Measurements from ENCODE around the gene RIC8B. TPM values are rescaled to one million over a fixed set of nuclear protein-coding genes. Genes with fewer than 3 reads are reported as not detected.

The RIC8B gene
- total and polyA plus RNA-seq, 2 of the 8 experiments (the other 6 are each of a cell fraction or from before 2014, with no cell fraction given) = 8.2 to 25.3 TPM

- TF ChIP-seq CHD7 (IDR thresholded peaks at IDR 0.05; ENCODE audit: insufficient replicate concordance, low read length) = no peak
- no peak for TF ChIP-seq CREB1 (IDR thresholded peaks at IDR 0.05)
- no peak for TF ChIP-seq PHF8 (conservative IDR thresholded peaks at IDR 0.05; ENCODE audit: low read depth, low read length)
- no peak for TF ChIP-seq SP2 (IDR thresholded peaks at IDR 0.05; ENCODE audit: low read length)
- TF ChIP-seq EGR1 (IDR thresholded peaks at IDR 0.05; ENCODE audit: borderline replicate concordance, low read depth, low read length) = no peak
Observed at GRCh38 chr12:106867651-106868050, 93.2 kb downstream of the RIC8B start (continued).
